HepG2 (cell line): ENCODE data around the gene NUP54.

Experiments
- DZIP1 ChIP-seq: sonication (generic); formaldehyde crosslinking; IDR thresholded peaks from 2 replicates; pipeline ENCODE4 v1.5.0; 2020; ENCODE audit warnings: mild to moderate bottlenecking, missing genetic modification reagents
- ESRRA ChIP-seq: sonication (generic); formaldehyde crosslinking; IDR thresholded peaks from 2 replicates; pipeline ENCODE4 v1.5.1; 2020; ENCODE audit warnings: mild to moderate bottlenecking, low read depth, missing genetic modification reagents
- POLR2A ChIP-seq, 2 experiments: IDR thresholded peaks; 2 replicates each; pipeline ENCODE4 v1.6.1; 2011; ENCODE audit warnings: low read depth in 2 of 2, low read length in 2 of 2, mild to moderate bottlenecking in 1 of 2, moderate library complexity in 1 of 2; ENCODE audit not compliant: insufficient read depth in 1 of 2
- POLR2AphosphoS5 ChIP-seq: IDR thresholded peaks from 2 replicates; pipeline ENCODE4 v1.6.1; 2012; ENCODE audit warnings: low read depth, low read length
- PRDM15 ChIP-seq: sonication (generic); formaldehyde crosslinking; IDR thresholded peaks from 2 replicates; pipeline ENCODE4 v1.4.0; 2020; ENCODE audit warnings: missing genetic modification reagents
- ZFX ChIP-seq: sonication (generic); formaldehyde crosslinking; IDR thresholded peaks from 2 replicates; pipeline ENCODE4 v1.4.0; 2020; ENCODE audit warnings: mild to moderate bottlenecking, low read depth, missing genetic modification reagents, moderate library complexity
- ZNF768 ChIP-seq: sonication (generic); formaldehyde crosslinking; IDR thresholded peaks from 2 replicates; pipeline ENCODE4 v1.4.0; 2020; ENCODE audit warnings: missing genetic modification reagents
- TF ChIP-seq, protein P1 (sequence below): sonication (generic); formaldehyde crosslinking; IDR thresholded peaks from 2 replicates; pipeline ENCODE4 v1.5.0; 2020; ENCODE audit warnings: mild to moderate bottlenecking, missing genetic modification reagents, moderate library complexity
- TF ChIP-seq, protein P2 (sequence below): IDR thresholded peaks from 2 replicates; pipeline ENCODE4 v1.6.1; 2016; ENCODE audit warnings: missing compliant biosample characterization, missing genetic modification reagents, borderline replicate concordance
- TF ChIP-seq, protein P3 (sequence below): sonication (generic); formaldehyde crosslinking; IDR thresholded peaks from 2 replicates; pipeline ENCODE4 v1.4.0; 2020; ENCODE audit warnings: missing genetic modification reagents

DNA sequence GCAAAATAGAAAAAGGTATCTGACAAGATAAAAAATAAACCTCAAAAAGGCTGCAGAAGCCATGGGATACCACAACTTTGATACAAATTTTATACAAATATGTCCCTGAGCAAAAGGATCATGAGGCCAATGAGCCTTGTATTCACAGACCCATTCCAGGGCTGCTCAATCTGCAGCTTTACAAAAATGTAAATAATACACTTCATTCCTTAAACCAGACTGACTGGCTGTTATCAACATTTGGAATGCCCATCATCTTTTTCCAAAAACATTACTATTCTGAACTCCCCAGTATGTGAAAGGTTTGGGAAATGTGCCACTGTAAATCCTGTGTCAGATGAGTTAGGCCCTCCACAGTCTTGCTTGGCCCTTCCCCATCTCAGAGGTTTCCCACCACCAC is 40.0 kb upstream of the NUP54 start:
- TF ChIP-seq POLR2AphosphoS5 (no peak), ZNF768 (CRISPR knock-in tag) (no peak), POLR2A (IDR thresholded peaks at IDR 0.05; ENCODE audit: insufficient read depth in 1 of 2, low read depth in 2 of 2, low read length in 2 of 2) (no peak), ZFX (CRISPR knock-in tag) (no peak), DZIP1 (CRISPR knock-in tag) (no peak), ESRRA (no peak), PRDM15 (CRISPR knock-in tag) (no peak)
- TF ChIP-seq, protein P1, sequence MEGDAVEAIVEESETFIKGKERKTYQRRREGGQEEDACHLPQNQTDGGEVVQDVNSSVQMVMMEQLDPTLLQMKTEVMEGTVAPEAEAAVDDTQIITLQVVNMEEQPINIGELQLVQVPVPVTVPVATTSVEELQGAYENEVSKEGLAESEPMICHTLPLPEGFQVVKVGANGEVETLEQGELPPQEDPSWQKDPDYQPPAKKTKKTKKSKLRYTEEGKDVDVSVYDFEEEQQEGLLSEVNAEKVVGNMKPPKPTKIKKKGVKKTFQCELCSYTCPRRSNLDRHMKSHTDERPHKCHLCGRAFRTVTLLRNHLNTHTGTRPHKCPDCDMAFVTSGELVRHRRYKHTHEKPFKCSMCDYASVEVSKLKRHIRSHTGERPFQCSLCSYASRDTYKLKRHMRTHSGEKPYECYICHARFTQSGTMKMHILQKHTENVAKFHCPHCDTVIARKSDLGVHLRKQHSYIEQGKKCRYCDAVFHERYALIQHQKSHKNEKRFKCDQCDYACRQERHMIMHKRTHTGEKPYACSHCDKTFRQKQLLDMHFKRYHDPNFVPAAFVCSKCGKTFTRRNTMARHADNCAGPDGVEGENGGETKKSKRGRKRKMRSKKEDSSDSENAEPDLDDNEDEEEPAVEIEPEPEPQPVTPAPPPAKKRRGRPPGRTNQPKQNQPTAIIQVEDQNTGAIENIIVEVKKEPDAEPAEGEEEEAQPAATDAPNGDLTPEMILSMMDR (CRISPR knock-in tag), result no peak
- TF ChIP-seq, protein P2, sequence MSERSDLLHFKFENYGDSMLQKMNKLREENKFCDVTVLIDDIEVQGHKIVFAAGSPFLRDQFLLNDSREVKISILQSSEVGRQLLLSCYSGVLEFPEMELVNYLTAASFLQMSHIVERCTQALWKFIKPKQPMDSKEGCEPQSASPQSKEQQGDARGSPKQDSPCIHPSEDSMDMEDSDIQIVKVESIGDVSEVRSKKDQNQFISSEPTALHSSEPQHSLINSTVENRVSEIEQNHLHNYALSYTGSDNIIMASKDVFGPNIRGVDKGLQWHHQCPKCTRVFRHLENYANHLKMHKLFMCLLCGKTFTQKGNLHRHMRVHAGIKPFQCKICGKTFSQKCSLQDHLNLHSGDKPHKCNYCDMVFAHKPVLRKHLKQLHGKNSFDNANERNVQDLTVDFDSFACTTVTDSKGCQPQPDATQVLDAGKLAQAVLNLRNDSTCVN (CRISPR knock-in tag), result no peak
- TF ChIP-seq, protein P3, sequence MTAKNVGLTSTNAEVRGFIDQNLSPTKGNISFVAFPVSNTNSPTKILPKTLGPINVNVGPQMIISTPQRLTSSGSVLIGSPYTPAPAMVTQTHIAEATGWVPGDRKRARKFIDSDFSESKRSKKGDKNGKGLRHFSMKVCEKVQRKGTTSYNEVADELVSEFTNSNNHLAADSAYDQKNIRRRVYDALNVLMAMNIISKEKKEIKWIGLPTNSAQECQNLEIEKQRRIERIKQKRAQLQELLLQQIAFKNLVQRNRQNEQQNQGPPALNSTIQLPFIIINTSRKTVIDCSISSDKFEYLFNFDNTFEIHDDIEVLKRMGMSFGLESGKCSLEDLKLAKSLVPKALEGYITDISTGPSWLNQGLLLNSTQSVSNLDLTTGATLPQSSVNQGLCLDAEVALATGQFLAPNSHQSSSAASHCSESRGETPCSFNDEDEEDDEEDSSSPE (CRISPR knock-in tag), result no peak
